GM12864 (cell line): Measurements from ENCODE around the gene PEPD.

Experiments used
- DNase-seq: peaks from one replicate; pipeline ENCODE4 v3.0.0-alpha.2; 2011; ENCODE audit warnings: low read depth
- H3K4me3 ChIP-seq: 2 replicates; pipeline ENCODE4 v1.5.1; 2011; ENCODE audit warnings: mild to moderate bottlenecking, low read depth, low read length, control low read depth
- TF ChIP-seq, protein P1 (sequence below): IDR thresholded peaks from 2 replicates; pipeline ENCODE4 v1.5.1; 2011; ENCODE audit warnings: low read depth, mild to moderate bottlenecking, moderate library complexity, low read length, control low read depth, inconsistent platforms; ENCODE audit errors: missing control alignments

The PEPD gene

DNA sequence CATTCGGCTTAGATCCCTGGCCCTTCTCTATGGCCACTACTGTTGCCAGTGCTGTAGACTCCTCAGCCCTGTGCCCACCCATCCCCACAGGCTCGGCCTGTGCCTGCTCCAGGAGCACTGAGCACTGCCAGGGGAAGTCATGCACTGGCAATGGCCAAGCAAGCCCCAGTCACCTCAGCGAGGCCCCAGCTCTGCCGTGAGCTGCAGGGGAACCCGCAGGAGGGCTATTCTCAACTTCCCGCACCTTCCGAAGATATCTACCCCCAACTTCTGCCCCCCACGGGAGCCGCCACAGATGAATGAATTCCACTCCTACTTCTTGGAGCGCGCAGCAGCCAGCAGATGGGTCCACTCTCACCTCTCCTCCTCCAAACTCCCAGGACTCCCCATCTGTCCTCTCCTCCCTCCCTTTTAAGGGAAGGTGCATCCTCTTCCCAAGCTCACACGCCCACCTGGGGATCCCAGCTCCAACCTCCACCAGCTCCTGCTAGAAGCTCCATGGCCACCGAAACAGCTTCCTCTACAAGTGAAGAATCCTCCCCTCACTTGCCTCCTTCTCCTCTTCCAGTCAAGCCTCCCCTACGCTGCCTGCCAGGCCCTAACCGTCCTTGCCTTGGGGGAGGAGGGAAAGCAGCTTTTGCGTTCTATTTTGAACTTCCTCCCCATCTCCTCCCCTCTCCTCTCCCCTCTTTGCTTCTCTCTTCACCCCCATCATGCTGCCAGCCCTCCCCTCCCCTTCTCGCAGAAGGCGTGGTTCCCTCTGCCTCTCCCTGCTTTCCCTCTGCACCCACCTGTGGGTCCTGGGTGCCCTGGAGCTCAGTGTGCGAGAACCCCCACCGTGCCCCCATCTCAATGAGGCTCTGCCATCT, 52.2 kb downstream of the PEPD start:
- TF ChIP-seq, protein P1, sequence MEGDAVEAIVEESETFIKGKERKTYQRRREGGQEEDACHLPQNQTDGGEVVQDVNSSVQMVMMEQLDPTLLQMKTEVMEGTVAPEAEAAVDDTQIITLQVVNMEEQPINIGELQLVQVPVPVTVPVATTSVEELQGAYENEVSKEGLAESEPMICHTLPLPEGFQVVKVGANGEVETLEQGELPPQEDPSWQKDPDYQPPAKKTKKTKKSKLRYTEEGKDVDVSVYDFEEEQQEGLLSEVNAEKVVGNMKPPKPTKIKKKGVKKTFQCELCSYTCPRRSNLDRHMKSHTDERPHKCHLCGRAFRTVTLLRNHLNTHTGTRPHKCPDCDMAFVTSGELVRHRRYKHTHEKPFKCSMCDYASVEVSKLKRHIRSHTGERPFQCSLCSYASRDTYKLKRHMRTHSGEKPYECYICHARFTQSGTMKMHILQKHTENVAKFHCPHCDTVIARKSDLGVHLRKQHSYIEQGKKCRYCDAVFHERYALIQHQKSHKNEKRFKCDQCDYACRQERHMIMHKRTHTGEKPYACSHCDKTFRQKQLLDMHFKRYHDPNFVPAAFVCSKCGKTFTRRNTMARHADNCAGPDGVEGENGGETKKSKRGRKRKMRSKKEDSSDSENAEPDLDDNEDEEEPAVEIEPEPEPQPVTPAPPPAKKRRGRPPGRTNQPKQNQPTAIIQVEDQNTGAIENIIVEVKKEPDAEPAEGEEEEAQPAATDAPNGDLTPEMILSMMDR, result no peak
- no peak for DNase-seq
- H3K4me3 ChIP-seq, result no peak overlapping the region

DNA sequence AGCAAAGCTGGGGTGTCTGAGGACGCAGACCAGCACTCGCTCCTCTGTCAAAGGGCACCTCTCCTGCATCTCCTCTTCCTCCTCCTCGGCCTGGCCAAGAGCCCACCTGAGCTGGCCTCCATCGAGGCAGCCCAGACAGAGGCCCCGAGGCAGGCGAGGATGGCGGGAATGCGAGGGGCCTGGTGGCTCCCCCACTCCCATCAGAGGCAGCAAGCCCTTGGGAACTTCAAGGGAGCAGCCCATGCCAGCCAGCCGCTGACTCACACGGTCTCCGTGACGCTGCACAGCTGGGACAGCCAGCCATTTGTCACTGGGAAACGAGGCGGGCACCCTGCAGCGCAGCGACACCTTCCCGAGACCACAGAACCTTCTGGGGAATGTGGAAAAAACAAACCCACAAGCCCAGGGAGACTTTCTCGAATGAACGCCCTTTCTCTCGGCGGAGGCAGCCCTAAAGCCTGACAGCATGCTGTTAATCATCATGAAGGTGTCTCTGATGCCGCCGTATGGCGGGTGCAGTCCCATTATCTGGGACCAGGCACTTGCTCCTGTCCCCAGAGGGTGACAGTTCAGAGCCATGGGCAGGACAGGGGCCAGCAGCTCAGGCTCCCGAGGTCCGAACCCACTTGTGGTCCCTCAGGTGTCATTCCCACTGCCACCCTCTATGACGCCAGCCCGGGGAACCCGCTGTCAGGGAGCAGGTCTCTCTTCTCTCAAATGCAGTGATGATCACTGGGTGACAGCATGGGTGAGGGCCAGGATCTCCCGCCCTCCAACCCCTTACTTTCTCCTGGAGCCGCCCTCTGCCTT, 53.0 kb downstream of the PEPD start:
- no peak overlapping the region for H3K4me3 ChIP-seq
- TF ChIP-seq, protein P1, result no peak
- DNase-seq, result no peak

DNA sequence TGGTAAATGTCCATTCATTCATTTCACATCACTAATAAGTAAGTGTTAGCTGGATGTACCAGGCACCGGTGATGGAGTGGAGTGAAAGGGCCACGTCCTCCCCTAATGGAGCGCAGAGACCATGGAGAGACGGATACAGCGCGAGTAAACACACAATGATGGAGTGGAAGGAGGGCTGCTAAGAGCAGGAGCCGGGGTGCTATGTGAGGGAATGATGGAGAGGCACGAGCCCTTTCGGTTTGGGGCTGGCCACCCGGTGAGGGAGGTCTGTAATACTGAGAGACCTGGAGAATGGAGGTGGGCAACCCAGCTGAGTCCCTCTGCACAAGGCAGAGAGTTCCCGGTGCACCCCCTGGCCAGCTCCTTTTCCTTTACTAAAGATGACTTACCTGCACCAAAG, 53.7 kb downstream of the PEPD start:
- no peak for DNase-seq
- H3K4me3 ChIP-seq, result no peak overlapping the region
- TF ChIP-seq, protein P1, result no peak

DNA sequence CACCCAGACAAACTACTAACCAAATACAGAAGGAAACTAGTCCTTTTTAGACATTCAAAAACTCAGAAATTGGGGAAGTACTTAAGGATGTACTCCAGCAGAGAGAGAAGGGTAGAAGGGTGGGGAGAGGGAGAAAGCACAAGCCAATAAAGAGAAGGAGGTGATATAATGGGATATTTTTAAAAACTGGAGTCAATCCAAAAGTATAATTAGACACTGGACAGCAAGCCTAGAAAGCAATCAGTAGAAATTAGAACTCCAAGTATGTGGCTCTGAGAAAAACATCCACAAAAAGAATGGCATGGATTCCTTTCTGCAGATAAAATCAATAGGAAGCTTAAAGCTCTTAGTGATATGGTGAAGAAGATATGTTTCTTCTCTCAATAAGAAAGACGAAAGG, 55.8 kb downstream of the PEPD start:
- DNase-seq, result no peak
- TF ChIP-seq, protein P1, result no peak
- no peak overlapping the region for H3K4me3 ChIP-seq

DNA sequence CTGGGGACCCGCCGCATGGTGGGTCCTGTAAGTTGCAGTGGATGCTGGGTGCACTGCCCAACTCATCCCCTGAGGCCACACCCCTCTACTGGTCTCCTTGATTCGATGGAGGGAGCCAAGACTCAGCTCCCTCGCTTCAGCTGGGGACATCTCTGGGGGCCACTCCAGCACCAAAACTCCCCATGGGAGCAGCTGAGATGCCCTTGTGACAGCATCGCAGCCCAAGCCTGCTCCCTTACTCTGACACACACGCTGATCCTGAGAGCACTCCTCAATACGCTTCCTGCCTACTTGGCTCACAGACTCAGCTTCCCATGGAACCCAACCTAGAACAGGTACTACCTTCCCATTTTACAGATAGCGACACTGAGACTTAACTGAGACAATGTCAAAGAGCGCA, 56.2 kb downstream of the PEPD start:
- no peak overlapping the region for H3K4me3 ChIP-seq
- no peak for DNase-seq
- TF ChIP-seq, protein P1, result no peak

DNA sequence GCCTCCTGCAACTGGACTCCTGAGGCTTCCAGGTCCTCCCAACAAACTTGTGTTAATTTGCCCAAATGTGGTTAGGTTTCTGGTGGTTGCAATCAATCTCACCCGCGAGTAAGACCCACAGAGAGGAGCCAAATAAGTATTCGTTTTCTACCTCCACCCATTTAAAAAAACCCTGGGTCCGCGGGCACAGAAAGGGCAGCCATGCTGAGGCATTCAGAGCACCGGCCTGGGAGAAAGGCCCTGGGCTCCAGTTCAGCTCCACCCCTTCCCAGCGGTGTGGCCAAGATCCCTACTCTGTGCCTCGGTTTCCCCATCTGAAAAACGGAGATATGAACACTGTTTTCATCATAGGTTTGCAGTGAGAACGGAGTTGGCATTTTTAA, 56.9 kb downstream of the PEPD start:
- TF ChIP-seq, protein P1, result no peak
- no peak for DNase-seq
- H3K4me3 ChIP-seq, result no peak overlapping the region
